DOHH2 (cell line): ENCODE data around the gene GSK3B.

ENCODE experiments used
- H3F3A ChIP-seq: fragments of 200-600 bp; sonication (generic), shearing (Covaris generic); 2 replicates; pipeline ENCODE4 v1.6.0; 2016; ENCODE audit warnings: antibody characterized with exemption, mild to moderate bottlenecking; ENCODE audit not compliant: control insufficient read depth, insufficient read depth
- H3K27ac ChIP-seq: fragments of 200-600 bp; sonication (generic); 2 replicates; pipeline ENCODE4 v1.5.1; 2014; ENCODE audit warnings: low read depth, mild to moderate bottlenecking, low read length, moderate library complexity
- H3K27me3 ChIP-seq: fragments of 200-600 bp; sonication (generic); 2 replicates; pipeline ENCODE4 v1.6.1; 2014; ENCODE audit warnings: mild to moderate bottlenecking, low read length, mixed read lengths; ENCODE audit not compliant: control insufficient read depth
- H3K36me3 ChIP-seq: fragments of 200-600 bp; sonication (generic); 2 replicates; pipeline ENCODE4 v1.6.1; 2014; ENCODE audit warnings: mild to moderate bottlenecking, low read length, moderate library complexity, mixed read lengths; ENCODE audit not compliant: control insufficient read depth
- H3K4me1 ChIP-seq: fragments of 200-600 bp; sonication (generic); 2 replicates; pipeline ENCODE4 v1.6.1; 2014; ENCODE audit warnings: mild to moderate bottlenecking, low read length, mixed read lengths; ENCODE audit not compliant: control insufficient read depth
- H3K4me2 ChIP-seq: fragments of 200-600 bp; sonication (generic); 2 replicates; pipeline ENCODE4 v1.6.0; 2014; ENCODE audit warnings: mild to moderate bottlenecking, low read length, moderate library complexity
- H3K4me3 ChIP-seq: fragments of 200-600 bp; sonication (generic); 2 replicates; pipeline ENCODE4 v1.5.1; 2014; ENCODE audit warnings: mild to moderate bottlenecking, low read length, mixed read lengths
- H3K79me2 ChIP-seq: fragments of 200-600 bp; sonication (generic); 2 replicates; pipeline ENCODE4 v1.6.1; 2014; ENCODE audit warnings: mild to moderate bottlenecking, low read length, mixed read lengths; ENCODE audit not compliant: control insufficient read depth
- H3K9me2 ChIP-seq: fragments of 200-600 bp; sonication (generic); replicated peaks from 2 replicates; pipeline ENCODE4 v1.6.1; 2014; ENCODE audit warnings: mild to moderate bottlenecking, low read length, mixed read lengths; ENCODE audit not compliant: control insufficient read depth
- H3K9me3 ChIP-seq: fragments of 200-600 bp; sonication (generic); 2 replicates; pipeline ENCODE4 v1.6.1; 2014; ENCODE audit warnings: antibody characterized with exemption, low read length, mixed read lengths; ENCODE audit not compliant: control insufficient read depth, insufficient read depth
- H4K20me1 ChIP-seq: fragments of 200-600 bp; sonication (generic); 2 replicates; pipeline ENCODE4 v1.6.0; 2014; ENCODE audit warnings: low read depth, mild to moderate bottlenecking, antibody characterized with exemption, low read length, moderate library complexity; ENCODE audit not compliant: control insufficient read depth, insufficient read depth
- CTCF ChIP-seq: fragments of 200-600 bp; sonication (generic); IDR thresholded peaks from one replicate; pipeline ENCODE4 v1.5.1; 2014; ENCODE audit warnings: antibody characterized with exemption, mild to moderate bottlenecking, low read depth, low read length; ENCODE audit not compliant: poor library complexity, severe bottlenecking
- EZH2phosphoT487 ChIP-seq: fragments of 200-600 bp; sonication (generic); IDR thresholded peaks from 2 replicates; pipeline ENCODE4 v1.6.1; 2017; ENCODE audit warnings: borderline replicate concordance, mild to moderate bottlenecking, antibody characterized with exemption, low read length, moderate library complexity, mixed read lengths

The GSK3B gene

GRCh38 chr3:119870512-119870911 lies 223.7 kb downstream of the GSK3B start:
- TF ChIP-seq CTCF: no peak
- TF ChIP-seq EZH2phosphoT487: no peak
- Histone ChIP-seq H3K4me2 (no peak overlapping the region), H3K27me3 (no peaks in the 10 kb centered on the region), H3K4me3 (no peak overlapping the region), H3K79me2 (no peaks in the 10 kb centered on the region), H3K27ac (no peak overlapping the region), H3K9me2 (no peaks in the 10 kb centered on the region), H4K20me1 (no peaks in the 10 kb centered on the region), H3F3A (no peaks in the 10 kb centered on the region), H3K4me1 (no peaks in the 10 kb centered on the region), H3K9me3 (no peaks in the 10 kb centered on the region), H3K36me3 (no peaks in the 10 kb centered on the region)

- Histone ChIP-seq H4K20me1 (no peaks in the 10 kb centered on the region), H3K9me3 (no peaks in the 10 kb centered on the region), H3K4me1 (no peaks in the 10 kb centered on the region), H3K27ac (no peak overlapping the region), H3K9me2 (no peaks in the 10 kb centered on the region), H3K79me2 (no peaks in the 10 kb centered on the region), H3F3A (no peaks in the 10 kb centered on the region), H3K4me3 (no peak overlapping the region), H3K27me3 (no peaks in the 10 kb centered on the region), H3K4me2 (no peak overlapping the region), H3K36me3 (peaks cover 26% of the 10 kb centered on the region)
- TF ChIP-seq CTCF: no peak
Measured at GRCh38 chr3:119864476-119864875, 229.8 kb downstream of the GSK3B start.

GRCh38 chr3:119862616-119863015 lies 231.6 kb downstream of the GSK3B start:
- Histone ChIP-seq H3K4me3 (no peak overlapping the region), H3K27ac (no peak overlapping the region), H3F3A (no peaks in the 10 kb centered on the region), H4K20me1 (no peaks in the 10 kb centered on the region), H3K27me3 (no peaks in the 10 kb centered on the region), H3K9me2 (no peaks in the 10 kb centered on the region), H3K9me3 (peaks cover 3% of the 10 kb centered on the region; the same call in 1 of the 2 replicates), H3K4me1 (no peaks in the 10 kb centered on the region), H3K4me2 (no peak overlapping the region), H3K79me2 (no peaks in the 10 kb centered on the region), H3K36me3 (peaks cover 40% of the 10 kb centered on the region)
- no peak for TF ChIP-seq EZH2phosphoT487
- no peak for TF ChIP-seq CTCF

GRCh38 chr3:119861681-119862080 lies 232.6 kb downstream of the GSK3B start:
- TF ChIP-seq CTCF: no peak
- no peak for TF ChIP-seq EZH2phosphoT487
- H3K79me2 ChIP-seq: no peaks in the 10 kb centered on the region
- no peak overlapping the region for H3K4me2 ChIP-seq
- no peaks in the 10 kb centered on the region for H4K20me1 ChIP-seq
- H3K27ac ChIP-seq: no peak overlapping the region
- H3K27me3 ChIP-seq: no peaks in the 10 kb centered on the region
- H3F3A ChIP-seq: no peaks in the 10 kb centered on the region
- H3K36me3 ChIP-seq: peaks cover 46% of the 10 kb centered on the region
- peaks cover 3% of the 10 kb centered on the region; the same call in 1 of the 2 replicates for H3K9me3 ChIP-seq
- H3K4me3 ChIP-seq: no peak overlapping the region
- no peaks in the 10 kb centered on the region for H3K9me2 ChIP-seq
- H3K4me1 ChIP-seq: no peaks in the 10 kb centered on the region
